HG03575 (cell line): ENCODE data around the gene GRIK5.

Source experiments
- ATAC-seq: cut with Tn5 transposase; IDR thresholded peaks from one replicate; pipeline ENCODE4 v1.9.1; 2021; ENCODE audit not compliant: unreplicated experiment, insufficient number of reproducible peaks, low FRiP score; ENCODE audit errors: extremely low read depth

Gene GRIK5

GRCh38 chr19:41969772-41970458 lies 100.1 kb downstream of the GRIK5 start:
- ATAC-seq = no peak

- ATAC-seq = no peak
Observed at GRCh38 chr19:41968751-41969595, 101.0 kb downstream of the GRIK5 start.

- no peak for ATAC-seq
Observed at GRCh38 chr19:41967054-41967783, 102.8 kb downstream of the GRIK5 start.

- ATAC-seq = no peak
Observed at GRCh38 chr19:41965106-41965505, 104.9 kb downstream of the GRIK5 start.

- no peak for ATAC-seq
Observed at GRCh38 chr19:41960973-41961372, 109.0 kb downstream of the GRIK5 start.

DNA sequence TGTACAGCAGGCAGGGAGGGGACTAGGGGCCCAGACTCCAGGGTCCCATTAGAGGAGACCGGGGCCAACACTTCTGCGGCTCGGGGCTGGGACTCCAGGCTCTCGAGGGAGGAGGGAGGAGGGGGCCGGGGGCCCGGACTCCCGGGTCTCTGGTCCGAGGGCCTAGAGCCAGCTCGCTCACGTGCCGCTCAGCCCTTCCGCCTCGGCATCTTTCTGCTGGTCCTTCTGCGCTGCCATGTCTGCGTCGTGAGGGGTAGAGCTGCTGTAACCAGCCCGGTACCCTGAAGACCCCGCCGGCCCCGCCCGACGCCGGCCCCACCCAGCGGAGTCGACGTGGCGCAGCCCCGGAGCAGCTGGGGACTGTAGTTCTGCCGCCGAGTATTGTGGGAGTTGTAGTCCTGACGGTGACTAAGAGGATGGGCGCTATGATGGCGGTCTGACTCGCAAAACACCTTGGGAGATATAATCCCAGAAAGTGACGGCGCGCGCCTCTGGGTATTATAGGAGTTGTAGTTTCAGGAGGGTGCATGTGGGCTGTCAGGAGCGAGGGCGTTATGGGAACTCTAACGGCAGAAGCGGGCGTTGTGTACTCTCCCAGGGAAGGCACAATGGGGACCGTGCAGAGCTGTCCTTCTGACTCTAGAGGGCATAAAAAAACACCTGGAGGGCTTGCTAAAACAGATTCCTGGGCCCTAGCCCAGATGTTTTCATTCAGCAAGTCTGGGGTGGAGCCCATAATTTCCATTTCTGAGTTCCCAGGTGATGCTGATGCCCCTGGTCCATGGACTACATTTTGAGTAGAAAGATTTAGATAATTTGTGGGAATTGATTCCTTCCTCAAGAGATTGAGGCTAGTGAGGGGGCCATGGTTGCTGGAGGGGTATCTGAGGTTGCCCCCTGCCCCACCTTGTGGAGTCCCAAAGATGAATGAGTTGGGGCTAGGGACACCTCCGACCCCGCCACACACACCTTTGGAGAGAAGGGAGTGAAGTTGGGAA lies 110.7 kb downstream of the GRIK5 start, which contains the start of gene RABAC1:
RABAC1 (minus strand) TSS at position 266 of the 998 bp plus-strand sequence; CDS start at position 237, 29 bp downstream.
- ATAC-seq = no peak

- no peak for ATAC-seq
Observed at GRCh38 chr19:41958367-41959055, 111.5 kb downstream of the GRIK5 start.

GRCh38 chr19:41957838-41958366 lies 112.1 kb downstream of the GRIK5 start:
- no peak for ATAC-seq

DNA sequence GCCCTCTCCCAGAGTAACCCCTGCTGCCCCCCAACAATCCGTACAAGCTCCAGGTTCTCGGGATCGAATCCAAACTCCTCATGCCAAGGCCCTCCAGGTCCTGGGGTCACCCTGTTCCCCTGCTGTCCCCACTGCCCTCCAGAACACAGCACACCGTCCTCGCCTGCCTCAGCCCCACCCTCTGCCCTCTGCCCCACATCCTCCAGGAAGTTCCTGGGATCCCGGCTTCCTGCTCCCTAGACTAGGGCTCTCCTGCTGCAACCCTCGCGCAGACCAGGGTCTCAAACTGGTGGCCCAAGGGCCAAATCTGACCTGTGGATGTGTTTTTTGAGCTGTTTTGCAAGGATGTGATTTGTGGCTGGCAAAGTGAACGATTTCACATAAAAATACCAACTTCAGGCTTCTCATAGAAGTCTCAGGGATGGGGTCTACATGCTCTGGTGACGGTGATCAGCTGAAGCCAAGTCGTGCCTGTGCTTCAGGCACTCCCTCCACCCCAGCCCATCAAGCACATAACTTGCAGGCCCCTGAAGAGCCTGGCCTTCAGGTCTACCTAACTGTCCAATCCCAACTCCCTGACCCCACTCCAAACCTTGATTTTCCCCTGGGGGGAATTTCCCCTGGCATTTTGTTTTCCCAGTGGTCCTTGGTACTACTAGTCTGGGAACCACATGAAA lies 112.7 kb downstream of the GRIK5 start:
- no peak for ATAC-seq

DNA sequence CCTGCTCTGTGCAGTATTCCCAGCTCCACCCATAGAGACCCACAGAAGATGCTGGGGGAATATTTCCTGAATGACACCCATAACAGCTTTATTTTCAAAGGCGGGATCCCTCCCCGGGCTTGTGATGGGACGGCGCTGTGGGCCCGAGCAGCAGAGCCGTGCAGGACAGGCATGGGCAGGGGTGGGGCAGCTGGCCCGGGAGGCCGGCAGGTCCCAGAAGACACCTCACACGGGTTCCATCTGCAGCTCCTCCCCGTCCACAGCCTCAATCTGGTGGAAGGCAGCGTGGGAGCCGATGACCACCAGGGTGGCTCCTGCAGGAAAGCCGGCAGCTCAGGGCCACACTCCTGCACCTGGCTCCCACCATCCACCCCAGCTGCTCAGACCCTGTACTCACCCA lies 113.4 kb downstream of the GRIK5 start:
- ATAC-seq = no peak

- no peak for ATAC-seq
Observed at GRCh38 chr19:41955521-41955920, 114.5 kb downstream of the GRIK5 start.

DNA sequence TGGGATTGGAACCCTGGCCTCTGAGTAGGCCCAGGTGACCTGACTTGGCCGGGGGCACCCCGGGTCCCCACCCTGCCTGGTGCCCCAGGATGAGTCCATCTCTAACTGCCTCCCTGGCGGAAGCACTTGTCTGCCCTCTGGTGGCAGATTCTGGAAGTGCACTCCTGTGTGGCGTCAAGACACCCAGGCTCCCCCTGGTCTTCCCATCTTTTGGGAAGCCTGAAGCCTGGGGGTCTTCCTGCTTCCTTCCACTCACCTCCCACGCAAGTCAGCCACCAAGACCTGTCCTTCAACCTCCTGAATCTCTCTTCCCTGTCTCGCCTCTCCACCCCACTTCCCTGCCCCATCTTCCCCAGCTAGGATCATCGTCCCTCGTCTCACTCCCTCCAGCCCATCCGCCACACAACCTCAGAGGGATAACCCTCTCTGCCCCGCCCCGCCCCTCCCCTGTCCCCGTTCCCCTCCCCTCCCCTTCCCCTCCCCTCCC lies 118.3 kb downstream of the GRIK5 start:
- ATAC-seq = no peak
